Osteoblast (primary cell): ENCODE measurements around the gene CRTC3. TPM values are rescaled to one million over a fixed set of nuclear protein-coding genes. Genes with fewer than 3 reads are reported as not detected.

Experiments used
- DNase-seq: peaks from one replicate; pipeline ENCODE4 v3.0.0; 2011; ENCODE audit warnings: low spot score, mixed read lengths; ENCODE audit not compliant: insufficient read length; ENCODE audit errors: missing footprints
- H2AFZ ChIP-seq: 2 replicates; pipeline ENCODE4 v1.6.0; 2011; ENCODE audit warnings: mild to moderate bottlenecking, low read length
- H3K27ac ChIP-seq: 2 replicates; pipeline ENCODE4 v1.5.1; 2011; ENCODE audit warnings: mild to moderate bottlenecking, low read depth, low read length, moderate library complexity
- H3K27me3 ChIP-seq: 2 replicates; pipeline ENCODE4 v1.6.0; 2012; ENCODE audit warnings: mild to moderate bottlenecking, control low read depth, inconsistent platforms, low read length, moderate library complexity; ENCODE audit not compliant: insufficient read depth
- H3K36me3 ChIP-seq: 2 replicates; pipeline ENCODE4 v1.5.1; 2011; ENCODE audit warnings: mild to moderate bottlenecking, low read length, control low read depth, moderate library complexity; ENCODE audit not compliant: insufficient read depth
- H3K4me1 ChIP-seq: 2 replicates; pipeline ENCODE4 v1.5.1; 2011; ENCODE audit warnings: mild to moderate bottlenecking, low read length, control low read depth, moderate library complexity; ENCODE audit not compliant: insufficient read depth
- H3K4me2 ChIP-seq: 2 replicates; pipeline ENCODE4 v1.6.0; 2011; ENCODE audit warnings: mild to moderate bottlenecking, low read length; ENCODE audit not compliant: insufficient read depth
- H3K4me3 ChIP-seq: fragments of 200-600 bp; sonication (generic); 3 replicates; pipeline ENCODE4 v1.5.1; 2012; ENCODE audit warnings: mild to moderate bottlenecking, low read length, inconsistent platforms; ENCODE audit not compliant: insufficient read depth
- H3K79me2 ChIP-seq: 2 replicates; pipeline ENCODE4 v1.6.0; 2012; ENCODE audit warnings: mild to moderate bottlenecking, low read length, control low read depth, inconsistent platforms; ENCODE audit not compliant: insufficient read depth
- H3K9me3 ChIP-seq: 2 replicates; pipeline ENCODE4 v1.5.1; 2011; ENCODE audit warnings: low read depth, low read length, control low read depth
- H4K20me1 ChIP-seq: 2 replicates; pipeline ENCODE4 v1.6.0; 2012; ENCODE audit warnings: mild to moderate bottlenecking, low read length, control low read depth; ENCODE audit not compliant: insufficient read depth
- CTCF ChIP-seq: IDR thresholded peaks from 2 replicates; pipeline ENCODE4 v1.5.1; 2011; ENCODE audit warnings: mild to moderate bottlenecking, low read depth, low read length, moderate library complexity; ENCODE audit errors: extremely low read depth
- total RNA-seq: library from RNA; depleted of rRNA; stranded (reverse); fragments of >200 nt; gene quantifications from 2 replicates; pipeline ENCODE4 v1.2.3, GENCODE V29; 2012

The CRTC3 gene
- total RNA-seq, 1 donor, result 25.0 TPM

DNA sequence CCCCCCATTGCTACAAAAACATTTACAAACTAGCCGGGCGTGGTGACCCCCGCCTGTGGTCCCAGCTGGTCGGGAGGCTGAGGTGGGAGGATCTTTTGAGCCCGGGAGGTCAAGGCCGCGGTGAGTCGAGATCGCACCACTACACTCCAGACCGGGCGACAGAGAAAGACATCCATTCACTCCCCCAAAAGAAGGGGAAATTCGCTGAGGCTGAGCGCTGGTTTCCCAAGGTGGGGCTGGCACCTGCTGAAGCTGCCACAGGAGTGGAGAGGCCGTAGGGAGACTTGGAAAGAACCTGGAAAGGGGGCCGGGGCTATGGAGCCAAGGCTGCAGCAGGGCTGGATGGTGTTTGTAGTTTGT is 732 bp upstream of the CRTC3 start:
- no peak for DNase-seq
- H3K9me3 ChIP-seq, result no peaks in the 10 kb centered on the region
- no peaks in the 10 kb centered on the region for H3K36me3 ChIP-seq
- no peak for TF ChIP-seq CTCF
- H3K79me2 ChIP-seq, result peaks cover 36% of the 10 kb centered on the region
- H3K4me2 ChIP-seq, result peak overlapping the region; percentile 84
- no peaks in the 10 kb centered on the region for H3K27me3 ChIP-seq
- peak overlapping the region; percentile 91 for H2AFZ ChIP-seq
- H3K4me1 ChIP-seq, result peaks cover 4% of the 10 kb centered on the region
- H4K20me1 ChIP-seq, result peaks cover 22% of the 10 kb centered on the region
- H3K4me3 ChIP-seq, result peak overlapping the region; percentile 92
- peak overlapping the region; percentile 69 for H3K27ac ChIP-seq

GRCh38 chr15:90530250-90531051 is 728 bp downstream of the CRTC3 start:
- H3K27me3 ChIP-seq, result no peaks in the 10 kb centered on the region
- H3K4me2 ChIP-seq, result peak overlapping the region; percentile 93
- peak overlapping the region; percentile 78 for H3K27ac ChIP-seq
- H4K20me1 ChIP-seq, result peaks cover 33% of the 10 kb centered on the region
- H3K4me1 ChIP-seq, result peaks cover 4% of the 10 kb centered on the region
- H3K79me2 ChIP-seq, result peaks cover 49% of the 10 kb centered on the region
- DNase-seq, result peak; percentile 95
- peak overlapping the region; percentile 88 for H2AFZ ChIP-seq
- TF ChIP-seq CTCF, result no peak
- peaks cover 2% of the 10 kb centered on the region for H3K36me3 ChIP-seq
- peak overlapping the region; percentile 92 for H3K4me3 ChIP-seq
- H3K9me3 ChIP-seq, result no peaks in the 10 kb centered on the region

DNA sequence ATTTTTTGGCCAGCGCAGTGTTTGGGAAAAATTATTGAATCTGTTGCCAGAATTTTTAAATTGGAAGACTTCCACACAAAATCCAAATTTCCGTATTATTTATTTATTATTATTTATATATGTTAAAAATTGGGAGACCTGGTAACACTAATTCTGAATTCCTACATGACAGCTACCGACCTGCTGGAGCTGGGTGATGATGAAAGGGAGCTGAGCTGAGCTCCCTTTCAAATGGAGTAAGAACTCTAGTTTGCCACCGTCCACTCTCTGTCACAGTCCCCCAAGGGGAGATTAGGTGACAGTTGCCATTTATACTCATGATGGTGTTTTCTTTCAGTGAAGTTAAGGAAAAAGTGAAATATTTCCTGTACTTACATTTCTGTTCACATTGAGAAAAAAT is 1.4 kb downstream of the CRTC3 start:
- no peak overlapping the region for H2AFZ ChIP-seq
- peak; percentile 77 for DNase-seq
- H3K27ac ChIP-seq, result no peak overlapping the region

More for the DNA sequence above, 1.4 kb downstream of the CRTC3 start:
- Histone ChIP-seq H3K4me3 (peak overlapping the region; percentile 92), H3K4me1 (peaks cover 4% of the 10 kb centered on the region), H3K9me3 (no peaks in the 10 kb centered on the region), H3K27me3 (no peaks in the 10 kb centered on the region), H3K4me2 (peak overlapping the region; percentile 93), H3K36me3 (peaks cover 2% of the 10 kb centered on the region), H3K79me2 (peaks cover 56% of the 10 kb centered on the region), H4K20me1 (peaks cover 39% of the 10 kb centered on the region)
- TF ChIP-seq CTCF, result no peak
